DOHH2 (cell line): ENCODE results near the gene CRTC3.

Experiments
- H3F3A ChIP-seq: fragments of 200-600 bp; sonication (generic), shearing (Covaris generic); 2 replicates; pipeline ENCODE4 v1.6.0; 2016; ENCODE audit warnings: antibody characterized with exemption, mild to moderate bottlenecking; ENCODE audit not compliant: control insufficient read depth, insufficient read depth
- H3K27ac ChIP-seq: fragments of 200-600 bp; sonication (generic); 2 replicates; pipeline ENCODE4 v1.5.1; 2014; ENCODE audit warnings: low read depth, mild to moderate bottlenecking, low read length, moderate library complexity
- H3K27me3 ChIP-seq: fragments of 200-600 bp; sonication (generic); 2 replicates; pipeline ENCODE4 v1.6.1; 2014; ENCODE audit warnings: mild to moderate bottlenecking, low read length, mixed read lengths; ENCODE audit not compliant: control insufficient read depth
- H3K36me3 ChIP-seq: fragments of 200-600 bp; sonication (generic); 2 replicates; pipeline ENCODE4 v1.6.1; 2014; ENCODE audit warnings: mild to moderate bottlenecking, low read length, moderate library complexity, mixed read lengths; ENCODE audit not compliant: control insufficient read depth
- H3K4me1 ChIP-seq: fragments of 200-600 bp; sonication (generic); 2 replicates; pipeline ENCODE4 v1.6.1; 2014; ENCODE audit warnings: mild to moderate bottlenecking, low read length, mixed read lengths; ENCODE audit not compliant: control insufficient read depth
- H3K4me2 ChIP-seq: fragments of 200-600 bp; sonication (generic); 2 replicates; pipeline ENCODE4 v1.6.0; 2014; ENCODE audit warnings: mild to moderate bottlenecking, low read length, moderate library complexity
- H3K4me3 ChIP-seq: fragments of 200-600 bp; sonication (generic); 2 replicates; pipeline ENCODE4 v1.5.1; 2014; ENCODE audit warnings: mild to moderate bottlenecking, low read length, mixed read lengths
- H3K79me2 ChIP-seq: fragments of 200-600 bp; sonication (generic); 2 replicates; pipeline ENCODE4 v1.6.1; 2014; ENCODE audit warnings: mild to moderate bottlenecking, low read length, mixed read lengths; ENCODE audit not compliant: control insufficient read depth
- H3K9me2 ChIP-seq: fragments of 200-600 bp; sonication (generic); replicated peaks from 2 replicates; pipeline ENCODE4 v1.6.1; 2014; ENCODE audit warnings: mild to moderate bottlenecking, low read length, mixed read lengths; ENCODE audit not compliant: control insufficient read depth
- H3K9me3 ChIP-seq: fragments of 200-600 bp; sonication (generic); 2 replicates; pipeline ENCODE4 v1.6.1; 2014; ENCODE audit warnings: antibody characterized with exemption, low read length, mixed read lengths; ENCODE audit not compliant: control insufficient read depth, insufficient read depth
- H4K20me1 ChIP-seq: fragments of 200-600 bp; sonication (generic); 2 replicates; pipeline ENCODE4 v1.6.0; 2014; ENCODE audit warnings: low read depth, mild to moderate bottlenecking, antibody characterized with exemption, low read length, moderate library complexity; ENCODE audit not compliant: control insufficient read depth, insufficient read depth
- CTCF ChIP-seq: fragments of 200-600 bp; sonication (generic); IDR thresholded peaks from one replicate; pipeline ENCODE4 v1.5.1; 2014; ENCODE audit warnings: antibody characterized with exemption, mild to moderate bottlenecking, low read depth, low read length; ENCODE audit not compliant: poor library complexity, severe bottlenecking
- EZH2phosphoT487 ChIP-seq: fragments of 200-600 bp; sonication (generic); IDR thresholded peaks from 2 replicates; pipeline ENCODE4 v1.6.1; 2017; ENCODE audit warnings: borderline replicate concordance, mild to moderate bottlenecking, antibody characterized with exemption, low read length, moderate library complexity, mixed read lengths

The CRTC3 gene

GRCh38 chr15:90545095-90545494 lies 15.4 kb downstream of the CRTC3 start:
- Histone ChIP-seq H3K79me2 (no peaks in the 10 kb centered on the region), H3K36me3 (peaks cover 7% of the 10 kb centered on the region), H3K27me3 (no peaks in the 10 kb centered on the region), H4K20me1 (peaks cover 2% of the 10 kb centered on the region; the same call in 1 of the 2 replicates), H3K9me3 (no peaks in the 10 kb centered on the region), H3K9me2 (no peaks in the 10 kb centered on the region), H3K4me3 (no peak overlapping the region), H3K4me2 (no peak overlapping the region), H3K4me1 (peaks cover 3% of the 10 kb centered on the region), H3F3A (peaks cover 11% of the 10 kb centered on the region), H3K27ac (no peak overlapping the region)
- TF ChIP-seq CTCF: peak; percentile 27
- TF ChIP-seq EZH2phosphoT487: no peak

GRCh38 chr15:90547540-90547939 lies 17.8 kb downstream of the CRTC3 start:
- H3K9me2 ChIP-seq: no peaks in the 10 kb centered on the region
- H3K36me3 ChIP-seq: peaks cover 3% of the 10 kb centered on the region
- H3K4me3 ChIP-seq: no peak overlapping the region
- TF ChIP-seq CTCF (no peak), EZH2phosphoT487 (no peak)
- peaks cover 17% of the 10 kb centered on the region for H3K4me1 ChIP-seq
- H3K27me3 ChIP-seq: no peaks in the 10 kb centered on the region
- H3F3A ChIP-seq: peaks cover 16% of the 10 kb centered on the region
- no peak overlapping the region for H3K4me2 ChIP-seq
- peaks cover 3% of the 10 kb centered on the region; the same call in 1 of the 2 replicates for H3K79me2 ChIP-seq
- no peaks in the 10 kb centered on the region for H3K9me3 ChIP-seq
- peaks cover 2% of the 10 kb centered on the region; the same call in 1 of the 2 replicates for H4K20me1 ChIP-seq
- H3K27ac ChIP-seq: no peak overlapping the region

DNA sequence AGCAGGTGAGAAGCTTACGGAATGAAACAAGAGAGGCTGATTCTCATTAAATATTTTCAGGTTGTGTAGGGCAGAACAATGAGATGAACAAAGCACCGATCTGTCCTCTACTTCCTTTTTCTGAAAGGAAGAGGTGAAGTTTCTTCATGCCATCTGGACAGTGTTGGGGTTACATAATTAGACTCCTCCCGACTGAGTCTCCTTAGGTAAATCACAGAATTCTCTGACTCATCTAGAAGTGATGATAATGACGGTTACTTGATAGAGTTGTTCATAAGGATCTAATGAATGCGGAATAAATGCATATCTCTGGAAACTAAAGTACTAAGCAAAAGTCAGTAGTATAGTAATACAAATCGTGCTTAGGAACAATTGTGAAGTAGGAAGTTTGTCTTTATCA lies 21.2 kb downstream of the CRTC3 start:
- Histone ChIP-seq H3F3A (peaks cover 10% of the 10 kb centered on the region), H3K27me3 (no peaks in the 10 kb centered on the region), H3K9me2 (no peaks in the 10 kb centered on the region), H3K27ac (peak overlapping the region; percentile 36), H3K9me3 (no peaks in the 10 kb centered on the region), H3K4me1 (peaks cover 17% of the 10 kb centered on the region), H3K4me3 (peak overlapping the region; percentile 58), H3K79me2 (peaks cover 3% of the 10 kb centered on the region; the same call in 1 of the 2 replicates), H4K20me1 (peaks cover 1% of the 10 kb centered on the region; the same call in 1 of the 2 replicates), H3K36me3 (peaks cover 3% of the 10 kb centered on the region), H3K4me2 (peak overlapping the region; percentile 76)
- no peak for TF ChIP-seq EZH2phosphoT487
- no peak for TF ChIP-seq CTCF
